Skeletal muscle cell (primary cell): ENCODE measurements around the gene MYO5B.

Experiments
- DNase-seq: peaks from one replicate; pipeline ENCODE4 v3.0.0-alpha.2; 2010; ENCODE audit warnings: low read depth
- H3K4me3 ChIP-seq: 2 replicates; pipeline ENCODE4 v1.5.1; 2011; ENCODE audit warnings: low read depth, mild to moderate bottlenecking, control low read depth, low read length, moderate library complexity

The MYO5B gene

GRCh38 chr18:50158866-50159653, 35.9 kb downstream of the MYO5B start:
- H3K4me3 ChIP-seq: no peak overlapping the region
- no peak for DNase-seq

DNA sequence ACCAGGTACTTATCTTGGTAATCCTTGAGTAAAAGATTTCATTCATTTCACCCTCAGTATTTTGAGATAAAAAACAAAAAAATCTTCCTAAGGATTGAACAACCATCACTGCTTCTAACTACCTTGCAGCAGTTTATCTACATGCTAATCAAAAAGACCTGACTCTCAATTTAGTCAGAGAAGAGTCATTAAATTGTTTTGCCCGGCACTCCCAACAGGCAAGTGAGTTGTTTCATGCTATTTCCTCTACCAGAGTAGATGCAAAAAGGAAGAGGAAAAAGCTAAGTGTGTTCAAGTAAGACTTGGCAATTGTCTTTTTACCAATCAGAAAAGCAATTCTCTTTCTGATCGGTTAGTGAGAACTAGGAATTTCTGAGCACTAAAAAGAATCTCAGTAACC, 39.5 kb downstream of the MYO5B start:
- H3K4me3 ChIP-seq: no peak overlapping the region
- DNase-seq: no peak

DNA sequence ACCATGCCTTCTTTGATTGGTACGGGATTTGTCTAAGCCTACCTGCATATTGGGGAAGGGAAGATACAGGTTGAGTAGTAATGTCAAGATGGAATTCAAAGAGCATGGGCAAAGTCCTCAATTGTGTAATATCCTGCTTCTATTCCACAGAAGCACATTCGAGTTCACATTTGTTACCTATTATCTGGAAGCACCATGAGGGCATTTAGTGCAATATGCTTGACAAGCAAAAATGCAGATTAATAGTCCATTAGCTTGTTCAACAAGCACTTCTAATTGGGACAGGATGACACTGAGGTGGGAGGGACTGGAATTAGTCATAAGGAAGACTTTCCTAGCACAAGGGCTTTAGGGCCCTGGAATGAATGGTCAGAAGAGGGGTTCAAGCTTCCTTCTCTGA, 40.5 kb downstream of the MYO5B start:
- no peak for DNase-seq
- H3K4me3 ChIP-seq: no peak overlapping the region

- H3K4me3 ChIP-seq: no peak overlapping the region
- DNase-seq: no peak
Measured at GRCh38 chr18:50152900-50153299, 42.0 kb downstream of the MYO5B start.

- DNase-seq: peak; percentile 26
- H3K4me3 ChIP-seq: no peak overlapping the region
Measured at GRCh38 chr18:50151926-50152325, 43.0 kb downstream of the MYO5B start.

GRCh38 chr18:50144540-50144939, 50.4 kb downstream of the MYO5B start:
- DNase-seq: no peak
- H3K4me3 ChIP-seq: no peak overlapping the region

- no peak for DNase-seq
- no peak overlapping the region for H3K4me3 ChIP-seq
Measured at GRCh38 chr18:50143886-50144285, 51.1 kb downstream of the MYO5B start.

- H3K4me3 ChIP-seq: no peak overlapping the region
- DNase-seq: no peak
Measured at GRCh38 chr18:50143294-50143693, 51.7 kb downstream of the MYO5B start.

DNA sequence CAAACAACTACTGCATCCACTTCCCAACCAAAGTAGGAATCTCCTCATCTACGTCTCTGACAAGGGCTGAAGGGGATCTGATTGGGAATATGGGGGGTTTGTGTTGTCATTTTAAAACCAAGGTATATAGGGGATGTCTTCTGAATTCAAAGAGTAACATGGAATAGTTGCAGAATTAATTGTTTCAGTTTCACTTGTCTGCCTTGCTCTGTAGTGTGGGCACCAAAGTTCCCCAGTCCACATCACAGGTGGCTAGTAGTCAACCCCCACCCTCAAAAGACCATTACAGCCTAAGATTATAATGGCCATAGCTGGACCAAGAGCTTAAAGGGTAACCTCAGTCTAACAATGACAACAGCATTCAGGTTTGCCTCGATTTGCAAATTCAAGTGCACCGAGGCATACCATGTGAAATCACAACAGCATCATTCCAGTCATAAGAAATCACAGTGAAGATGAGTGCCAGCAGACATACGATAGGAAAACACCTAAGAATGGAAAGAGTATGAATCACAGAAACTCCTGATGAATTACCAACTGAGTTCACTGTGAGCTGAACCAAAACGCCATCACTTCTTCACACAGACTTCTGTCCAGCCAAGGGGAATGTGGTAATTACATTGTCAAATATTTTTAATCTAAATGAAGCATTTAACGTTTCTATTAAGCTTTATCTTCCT, 52.4 kb downstream of the MYO5B start:
- no peak overlapping the region for H3K4me3 ChIP-seq
- DNase-seq: no peak

DNA sequence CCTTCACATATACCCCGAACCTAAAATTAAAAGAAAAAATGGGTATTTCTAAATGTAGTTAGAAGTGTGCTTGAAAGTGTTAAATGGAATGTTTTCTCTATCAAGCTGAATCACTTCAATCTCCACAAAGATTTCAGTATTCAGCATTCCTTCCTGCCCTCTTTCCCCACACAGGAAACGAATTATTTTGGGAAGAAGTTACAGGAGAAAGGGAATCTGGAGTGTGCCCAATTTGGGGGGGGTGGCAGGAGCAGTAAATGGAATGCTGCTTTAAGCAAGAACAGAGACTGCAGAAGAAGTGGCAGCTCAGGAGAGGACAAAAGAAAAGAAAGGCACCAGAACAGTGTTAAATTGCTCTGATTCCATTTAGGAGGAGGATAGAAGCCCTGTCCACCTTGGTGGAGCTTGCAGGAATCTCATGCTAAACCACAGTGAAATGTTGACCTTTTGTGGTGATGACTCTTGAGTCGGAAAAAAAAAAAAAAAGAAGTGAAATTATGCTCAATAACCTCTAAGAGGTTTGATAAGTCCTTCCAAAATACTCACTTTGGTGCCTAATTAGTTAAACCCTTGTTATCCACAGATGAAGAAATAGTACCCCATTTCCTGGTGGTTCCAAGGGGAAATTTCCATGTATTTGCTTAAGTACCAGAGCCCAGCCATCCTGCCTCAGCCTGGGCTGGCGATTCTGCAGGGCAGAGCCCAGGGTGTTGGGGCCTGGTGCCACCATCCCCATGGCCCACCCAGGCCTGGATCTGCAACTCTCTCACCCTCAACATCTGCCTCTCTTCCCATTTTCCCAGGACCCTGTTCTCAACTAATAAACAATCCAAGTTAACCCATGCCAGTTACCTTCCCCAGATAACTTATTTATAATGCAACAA, 56.5 kb downstream of the MYO5B start:
- H3K4me3 ChIP-seq: no peak overlapping the region
- no peak for DNase-seq

GRCh38 chr18:50135903-50136302, 59.0 kb downstream of the MYO5B start:
- DNase-seq: no peak
- no peak overlapping the region for H3K4me3 ChIP-seq

GRCh38 chr18:50133526-50133925, 61.4 kb downstream of the MYO5B start:
- DNase-seq: no peak
- H3K4me3 ChIP-seq: no peak overlapping the region

GRCh38 chr18:50131591-50131990, 63.4 kb downstream of the MYO5B start:
- H3K4me3 ChIP-seq: no peak overlapping the region
- DNase-seq: no peak

DNA sequence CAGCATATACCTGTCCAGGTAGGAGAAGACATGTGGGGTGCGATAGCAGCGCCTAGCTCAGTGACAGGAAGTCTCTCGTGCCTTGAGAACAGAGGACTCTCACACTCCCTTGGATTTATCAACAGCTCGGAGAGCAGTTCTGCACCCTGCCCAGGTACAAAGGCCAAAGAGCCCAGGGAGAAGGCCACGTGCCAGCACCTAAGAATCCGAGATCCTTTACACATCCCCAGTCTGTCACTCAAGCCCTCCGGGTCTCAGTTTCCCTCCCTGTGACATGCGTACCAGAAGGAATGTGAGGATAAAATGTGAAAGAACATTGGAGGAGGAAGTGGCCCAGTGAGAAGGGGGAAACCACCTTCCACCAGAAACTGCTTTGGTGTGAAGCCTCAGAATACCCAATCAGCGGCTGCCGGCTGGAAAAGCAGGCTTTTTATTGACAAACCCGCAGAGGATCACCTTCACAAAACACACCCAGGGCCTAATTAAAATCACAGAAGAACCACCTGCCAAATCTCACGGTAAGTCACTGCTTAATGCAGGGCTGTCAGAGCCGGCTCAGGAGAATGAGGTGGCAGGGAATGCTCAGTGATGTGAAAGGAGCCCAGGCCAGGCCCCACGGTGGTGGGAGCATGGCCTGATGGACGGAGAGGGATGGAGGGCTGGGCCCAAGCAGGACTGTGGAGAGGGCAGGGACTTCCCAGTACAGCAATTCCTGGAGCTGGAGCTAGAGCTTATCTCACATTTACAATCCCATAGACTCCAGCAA, 66.3 kb downstream of the MYO5B start:
- no peak for DNase-seq
- H3K4me3 ChIP-seq: no peak overlapping the region

GRCh38 chr18:50127516-50128210, 67.3 kb downstream of the MYO5B start:
- H3K4me3 ChIP-seq: no peak overlapping the region
- DNase-seq: no peak

- H3K4me3 ChIP-seq: no peak overlapping the region
- no peak for DNase-seq
Measured at GRCh38 chr18:50126471-50126870, 68.5 kb downstream of the MYO5B start.

DNA sequence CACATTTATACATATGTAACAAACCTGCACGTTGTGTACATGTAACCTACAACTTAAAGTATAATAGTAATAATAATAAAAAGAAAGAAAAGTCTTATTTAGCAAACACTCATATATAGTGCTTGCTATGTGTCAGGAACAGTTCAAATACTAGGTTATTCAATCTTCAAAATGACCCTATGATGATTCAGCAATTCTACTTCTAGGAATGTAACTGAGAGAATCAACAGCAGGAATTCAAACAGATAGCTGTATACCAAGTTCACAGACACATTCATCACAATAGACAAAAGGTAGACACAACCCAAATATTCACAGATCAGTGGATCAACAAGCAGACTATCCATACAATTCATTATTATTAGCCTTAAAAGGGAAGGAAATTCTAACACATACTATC, 69.5 kb downstream of the MYO5B start:
- no peak for DNase-seq
- H3K4me3 ChIP-seq: no peak overlapping the region

DNA sequence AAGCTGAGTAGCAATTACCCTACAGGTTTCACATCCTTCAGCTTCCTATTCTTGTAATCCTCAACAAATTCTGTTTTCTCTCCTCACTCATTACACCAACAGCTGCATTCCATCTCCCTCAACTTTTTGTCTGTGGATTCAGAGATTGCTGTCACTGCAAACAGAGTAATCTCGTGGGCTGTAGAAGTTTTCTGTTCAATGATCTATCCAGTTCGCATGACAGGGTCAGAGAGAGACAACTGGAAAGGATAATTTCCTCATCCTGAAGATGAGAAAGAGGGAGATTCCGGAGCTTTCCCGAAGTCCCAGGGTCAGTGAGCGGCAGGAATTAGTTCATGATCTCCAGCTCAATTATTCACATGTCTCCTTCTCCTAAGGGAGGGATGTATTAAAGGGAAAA, 75.7 kb downstream of the MYO5B start:
- H3K4me3 ChIP-seq: no peak overlapping the region
- no peak for DNase-seq

DNA sequence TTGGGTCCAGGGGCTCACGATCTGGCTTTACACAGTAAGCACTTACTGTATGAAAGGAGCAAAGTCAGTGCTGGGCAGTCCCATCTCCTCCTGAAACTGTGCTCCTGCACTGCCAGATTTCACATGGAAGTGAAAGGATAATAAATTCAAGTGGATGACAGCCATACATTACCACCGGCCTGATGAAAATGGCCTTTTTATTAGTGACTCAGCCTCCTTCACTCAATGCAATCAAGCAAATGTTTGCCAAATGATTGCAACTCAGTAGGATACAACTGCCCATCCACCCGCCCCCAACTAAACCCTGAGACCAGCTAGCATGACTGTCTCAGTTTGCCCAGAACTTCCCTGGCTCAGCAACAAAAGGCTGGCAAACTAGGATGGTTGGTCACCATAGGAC, 77.1 kb downstream of the MYO5B start:
- no peak for DNase-seq
- no peak overlapping the region for H3K4me3 ChIP-seq
